Coronary artery (tissue), 2 donors: ENCODE data around the gene NYNRIN.
"Not testable (repeated sequence)": the region's sequence is repeated elsewhere in the genome, so short reads cannot be mapped to it uniquely, and the experiment has no call there.

ENCODE experiments used
- DNase-seq: peaks from one replicate; pipeline ENCODE4 v3.0.0-alpha.2; 2017; ENCODE audit warnings: low spot score
- H3K27ac ChIP-seq, 2 donors: fragments of 200-600 bp; sonication (generic); one replicate each; pipeline ENCODE4 v1.5.1; 2016 to 2019
- H3K4me3 ChIP-seq: fragments of 200-600 bp; sonication (generic); 2 replicates; pipeline ENCODE4 v1.5.1; 2016; ENCODE audit warnings: mild to moderate bottlenecking, moderate library complexity
- CTCF ChIP-seq: fragments of 200-600 bp; sonication (generic); IDR thresholded peaks from one replicate; pipeline ENCODE4 v1.5.1; 2019; ENCODE audit warnings: antibody characterized with exemption

The NYNRIN gene

GRCh38 chr14:24370748-24371147 is 28.1 kb upstream of the NYNRIN start:
- DNase-seq: no peak
- Histone ChIP-seq H3K4me3 (no peak overlapping the region), H3K27ac (peak overlapping the region in 1 of 2 donors; percentile 99)
- TF ChIP-seq CTCF: no peak

GRCh38 chr14:24371605-24372004 is 27.2 kb upstream of the NYNRIN start:
- not testable (repeated sequence) for DNase-seq, H3K27ac ChIP-seq, H3K4me3 ChIP-seq

DNA sequence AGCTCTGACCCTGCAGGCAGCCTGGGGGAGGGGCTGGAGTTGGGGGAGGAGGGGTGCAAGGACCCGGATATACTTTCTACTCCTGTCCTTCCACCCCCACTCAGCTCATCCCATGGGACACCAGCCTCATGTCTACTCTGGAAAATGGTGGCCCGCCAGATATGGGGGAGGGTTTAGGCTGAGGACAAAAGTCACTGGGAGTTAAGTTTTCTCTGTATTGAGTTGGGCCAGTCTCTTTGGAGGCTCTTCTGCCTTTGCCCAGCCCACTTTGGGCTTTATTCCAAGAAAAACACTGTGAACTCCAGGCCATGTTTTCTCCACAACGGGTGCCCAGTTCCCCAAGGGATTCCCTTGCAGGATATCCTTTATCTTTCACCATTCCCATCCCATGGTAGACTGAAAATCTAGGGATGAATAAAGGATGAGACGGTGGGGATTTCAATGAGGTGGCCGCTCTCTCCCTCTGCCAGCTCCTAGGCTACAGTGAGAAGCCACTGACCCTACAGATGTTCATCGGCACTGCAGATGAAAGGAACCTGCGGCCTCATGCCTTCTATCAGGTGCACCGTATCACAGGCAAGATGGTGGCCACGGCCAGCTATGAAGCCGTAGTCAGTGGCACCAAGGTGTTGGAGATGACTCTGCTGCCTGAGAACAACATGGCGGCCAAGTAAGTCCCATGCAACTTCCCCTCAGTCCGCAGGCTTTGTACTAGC is 25.9 kb upstream of the NYNRIN start:
- H3K4me3 ChIP-seq: no peak overlapping the region
- DNase-seq: no peak
- peak overlapping the region in 1 of 2 donors; percentile 43 for H3K27ac ChIP-seq
- no peak for TF ChIP-seq CTCF

DNA sequence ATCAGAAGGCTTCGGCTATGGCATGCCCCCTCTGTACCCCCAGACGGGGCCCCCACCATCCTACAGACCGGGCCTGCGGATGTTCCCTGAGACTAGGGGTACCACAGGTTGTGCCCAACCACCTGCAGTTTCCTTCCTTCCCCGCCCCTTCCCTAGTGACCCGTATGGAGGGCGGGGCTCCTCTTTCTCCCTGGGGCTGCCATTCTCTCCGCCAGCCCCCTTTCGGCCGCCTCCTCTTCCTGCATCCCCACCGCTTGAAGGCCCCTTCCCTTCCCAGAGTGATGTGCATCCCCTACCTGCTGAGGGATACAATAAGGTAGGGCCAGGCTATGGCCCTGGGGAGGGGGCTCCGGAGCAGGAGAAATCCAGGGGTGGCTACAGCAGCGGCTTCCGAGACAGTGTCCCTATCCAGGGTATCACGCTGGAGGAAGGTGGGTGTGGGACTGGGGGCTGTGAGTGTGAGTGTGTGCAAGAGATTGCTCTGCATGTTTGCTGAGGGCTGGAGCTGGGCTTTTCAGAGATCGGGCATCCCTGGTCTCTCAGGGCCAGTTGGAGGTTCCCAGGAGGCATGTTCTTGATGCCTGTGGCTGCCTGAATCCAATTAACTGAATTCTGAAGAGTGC is 22.2 kb upstream of the NYNRIN start:
- no peak for TF ChIP-seq CTCF
- DNase-seq: peak; percentile 54
- H3K4me3 ChIP-seq: no peak overlapping the region
- H3K27ac ChIP-seq: peak overlapping the region in 1 of 2 donors; percentile 7

DNA sequence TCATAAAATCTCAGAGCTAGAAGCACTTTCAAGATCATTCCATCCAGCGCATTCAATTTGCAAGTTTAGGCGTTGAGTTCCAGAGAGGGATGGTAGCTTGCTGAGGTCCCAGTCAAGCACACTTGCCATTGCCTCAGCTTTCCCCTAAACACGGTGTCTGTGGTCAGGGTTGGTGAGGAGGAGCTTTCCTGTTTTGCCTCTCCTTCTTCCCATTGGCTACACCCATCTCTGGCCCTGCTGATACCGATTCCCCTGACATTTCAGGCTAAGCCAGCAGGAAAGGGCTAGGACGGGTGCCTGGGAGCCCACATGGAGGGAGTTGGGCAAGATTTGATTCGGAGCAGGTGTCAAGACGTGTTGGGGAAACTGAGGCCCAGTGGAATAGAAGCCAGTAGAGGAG is 21.7 kb upstream of the NYNRIN start:
- H3K4me3 ChIP-seq: no peak overlapping the region
- no peak for DNase-seq
- H3K27ac ChIP-seq: no peak overlapping the region
- TF ChIP-seq CTCF: no peak

DNA sequence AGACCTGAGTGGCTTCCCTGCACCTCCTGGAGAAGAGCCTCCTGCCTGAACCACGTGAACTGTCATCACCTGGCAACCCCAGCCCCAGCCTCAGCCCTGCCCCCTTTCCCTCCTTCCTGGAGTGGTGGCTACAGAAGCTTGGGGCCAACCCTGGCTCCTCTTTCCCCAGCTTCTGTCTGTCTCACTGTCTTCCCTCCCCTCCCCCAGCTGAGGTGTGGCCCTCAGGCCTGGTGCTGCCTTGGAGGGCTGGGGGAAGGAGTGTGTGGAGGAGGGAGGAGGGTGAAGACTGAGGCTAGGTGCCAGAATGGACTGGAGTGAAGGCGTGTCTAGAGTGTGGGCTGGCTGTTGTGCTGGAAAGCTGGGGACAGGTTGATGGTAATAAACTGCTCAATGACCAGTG is 21.1 kb upstream of the NYNRIN start:
- DNase-seq: no peak
- Histone ChIP-seq H3K27ac (no peak overlapping the region), H3K4me3 (no peak overlapping the region)

GRCh38 chr14:24378327-24378726 is 20.5 kb upstream of the NYNRIN start:
- Histone ChIP-seq H3K27ac (no peak overlapping the region), H3K4me3 (no peak overlapping the region)
- no peak for TF ChIP-seq CTCF
- DNase-seq: peak; percentile 60

More for the DNA sequence above, 21.1 kb upstream of the NYNRIN start:
- TF ChIP-seq CTCF: no peak
